Astrocyte (in vitro differentiated cells and primary cell): Measurements from ENCODE around the gene ZNF784.

Experiments used
- EZH2 ChIP-seq: IDR thresholded peaks from 2 replicates; pipeline ENCODE4 v1.6.1; 2012; ENCODE audit warnings: mild to moderate bottlenecking, low read length, inconsistent platforms; ENCODE audit not compliant: insufficient read depth
- TF ChIP-seq, protein P1 (sequence below): IDR thresholded peaks from 2 replicates; pipeline ENCODE4 v1.5.1; 2011; ENCODE audit warnings: low read depth, mild to moderate bottlenecking, inconsistent platforms, low read length, moderate library complexity; ENCODE audit not compliant: insufficient read depth

DNA sequence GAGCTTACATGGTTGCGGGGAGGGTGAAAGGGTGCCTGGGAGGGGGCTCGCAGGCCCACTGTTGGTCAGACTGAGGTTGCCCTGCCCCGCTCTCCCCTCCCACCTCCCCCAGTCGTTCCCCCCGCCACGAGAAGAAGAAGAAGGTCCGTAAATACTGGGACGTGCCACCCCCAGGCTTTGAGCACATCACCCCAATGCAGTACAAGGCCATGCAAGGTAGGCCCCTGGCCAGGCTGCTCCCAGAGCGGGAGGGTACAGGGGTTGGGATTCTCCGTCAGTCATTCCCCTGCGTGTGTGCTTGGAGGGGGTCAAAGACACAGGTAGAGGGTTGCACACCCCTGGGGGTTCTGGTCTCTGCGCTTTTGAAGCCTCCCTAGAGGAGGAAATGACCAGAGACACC is 36.0 kb upstream of the ZNF784 start:
- TF ChIP-seq, protein P1, sequence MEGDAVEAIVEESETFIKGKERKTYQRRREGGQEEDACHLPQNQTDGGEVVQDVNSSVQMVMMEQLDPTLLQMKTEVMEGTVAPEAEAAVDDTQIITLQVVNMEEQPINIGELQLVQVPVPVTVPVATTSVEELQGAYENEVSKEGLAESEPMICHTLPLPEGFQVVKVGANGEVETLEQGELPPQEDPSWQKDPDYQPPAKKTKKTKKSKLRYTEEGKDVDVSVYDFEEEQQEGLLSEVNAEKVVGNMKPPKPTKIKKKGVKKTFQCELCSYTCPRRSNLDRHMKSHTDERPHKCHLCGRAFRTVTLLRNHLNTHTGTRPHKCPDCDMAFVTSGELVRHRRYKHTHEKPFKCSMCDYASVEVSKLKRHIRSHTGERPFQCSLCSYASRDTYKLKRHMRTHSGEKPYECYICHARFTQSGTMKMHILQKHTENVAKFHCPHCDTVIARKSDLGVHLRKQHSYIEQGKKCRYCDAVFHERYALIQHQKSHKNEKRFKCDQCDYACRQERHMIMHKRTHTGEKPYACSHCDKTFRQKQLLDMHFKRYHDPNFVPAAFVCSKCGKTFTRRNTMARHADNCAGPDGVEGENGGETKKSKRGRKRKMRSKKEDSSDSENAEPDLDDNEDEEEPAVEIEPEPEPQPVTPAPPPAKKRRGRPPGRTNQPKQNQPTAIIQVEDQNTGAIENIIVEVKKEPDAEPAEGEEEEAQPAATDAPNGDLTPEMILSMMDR = no peak
- TF ChIP-seq EZH2 = no peak
